Skeletal muscle tissue (tissue), 4 donors: ENCODE data around the gene SERF1B. TPM values are rescaled to one million over a fixed set of nuclear protein-coding genes. Genes with fewer than 3 reads are reported as not detected.
"Not testable (repeated sequence)": the region's sequence is repeated elsewhere in the genome, so short reads cannot be mapped to it uniquely, and the experiment has no call there.

Source experiments
- H3K27ac ChIP-seq: one replicate; pipeline ENCODE4 v1.7.0; 2013; ENCODE audit warnings: mild to moderate bottlenecking, low read depth, low read length, inconsistent platforms
- H3K27me3 ChIP-seq, 3 donors: one replicate each; pipeline ENCODE4 v1.7.0; 2013; ENCODE audit warnings: low read length in 3 of 3; ENCODE audit not compliant: control insufficient read depth in 3 of 3, insufficient read depth in 3 of 3
- H3K36me3 ChIP-seq, 3 donors: one replicate each; pipeline ENCODE4 v1.7.0; 2013; ENCODE audit warnings: low read length in 3 of 3; ENCODE audit not compliant: control insufficient read depth in 3 of 3, insufficient read depth in 3 of 3
- H3K4me1 ChIP-seq, 3 donors: one replicate each; pipeline ENCODE4 v1.7.0; 2013; ENCODE audit warnings: low read length in 3 of 3, mild to moderate bottlenecking in 3 of 3; ENCODE audit not compliant: control insufficient read depth in 3 of 3, insufficient read depth in 3 of 3
- H3K4me3 ChIP-seq, 3 donors: one replicate each; pipeline ENCODE4 v1.7.0; 2013; ENCODE audit warnings: low read length in 3 of 3
- H3K9ac ChIP-seq, 3 donors: one replicate each; pipeline ENCODE4 v1.7.0; 2013; ENCODE audit warnings: low read length in 3 of 3, mild to moderate bottlenecking in 3 of 3, moderate library complexity in 2 of 3, low read depth in 1 of 3
- H3K9me3 ChIP-seq, 3 donors: one replicate each; pipeline ENCODE4 v1.7.0; 2013; ENCODE audit warnings: low read length in 3 of 3; ENCODE audit not compliant: control insufficient read depth in 3 of 3
- total RNA-seq: library from RNA; depleted of rRNA; stranded (reverse); fragments of >200 nt; gene quantifications from one replicate; pipeline ENCODE4 v1.2.3, GENCODE V29; 2014
- donor health status: Osteomylitis.

The SERF1B gene
- 16.2 TPM for total RNA-seq

DNA sequence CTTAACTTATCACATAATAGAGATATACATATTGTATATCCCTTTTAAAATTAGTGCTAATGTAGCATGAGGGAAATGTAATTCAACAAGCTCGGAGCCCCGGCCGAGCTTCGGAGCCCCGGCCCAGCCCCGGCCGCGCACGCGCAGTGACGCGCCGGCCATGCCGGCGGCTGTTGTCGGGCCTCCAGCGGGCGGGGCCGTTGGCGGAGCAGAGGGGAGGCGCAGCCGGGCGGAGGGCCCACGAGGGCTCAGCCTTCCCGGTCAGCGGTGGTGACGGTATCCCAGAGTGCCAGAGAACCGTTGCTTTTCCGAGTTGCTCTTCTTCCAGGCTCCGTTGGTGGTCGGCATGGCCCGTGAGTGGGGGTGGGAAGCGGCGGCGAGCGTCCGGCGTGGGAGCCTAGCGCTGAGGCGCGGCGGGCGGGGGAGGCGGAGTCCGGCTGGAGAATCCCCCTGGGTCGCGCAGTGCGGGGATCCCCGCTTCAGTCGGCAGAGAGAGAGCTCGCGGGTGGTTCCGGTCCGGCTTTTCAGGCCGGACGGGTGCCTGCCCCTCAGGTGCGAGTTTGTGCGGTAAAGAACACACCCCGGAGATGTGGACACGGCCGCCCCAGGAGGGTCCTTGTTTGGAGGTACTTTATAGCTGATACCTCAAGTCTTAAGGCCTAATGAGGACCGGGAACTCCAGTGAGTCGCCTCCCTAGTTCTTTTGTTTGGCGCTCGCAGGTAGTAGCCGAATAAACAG lies at the start of gene SERF1B:
Gene SERF1B (plus strand): TSS at position 146 of the 739 bp plus-strand sequence. CDS start 201 bp downstream, at position 347.
- H3K36me3 ChIP-seq, H3K27ac ChIP-seq, H3K9ac ChIP-seq, H3K9me3 ChIP-seq, H3K4me3 ChIP-seq, H3K27me3 ChIP-seq, H3K4me1 ChIP-seq: not testable (repeated sequence)

DNA sequence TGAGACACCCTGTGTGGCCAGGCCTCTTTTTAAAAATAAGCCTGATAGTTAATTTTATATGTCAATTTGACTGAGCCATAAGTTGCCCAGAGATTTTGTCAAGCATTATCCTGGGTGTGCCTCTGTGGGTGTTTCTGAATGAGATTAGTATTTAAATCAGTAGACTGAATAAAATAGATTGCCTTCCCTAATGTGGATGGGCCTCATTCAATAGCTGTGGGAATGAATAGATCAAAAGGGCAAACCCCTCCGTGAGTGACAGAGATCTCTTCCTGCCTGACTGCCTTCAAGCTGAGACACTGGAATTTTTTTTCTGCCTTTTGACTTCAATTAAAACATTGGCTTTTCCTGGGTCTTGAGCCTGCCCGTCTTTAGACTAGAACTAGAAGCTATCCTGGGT lies 33.3 kb upstream of the SERF1B start:
- not testable (repeated sequence) for H3K4me1 ChIP-seq, H3K36me3 ChIP-seq, H3K27me3 ChIP-seq, H3K4me3 ChIP-seq, H3K27ac ChIP-seq, H3K9me3 ChIP-seq, H3K9ac ChIP-seq

DNA sequence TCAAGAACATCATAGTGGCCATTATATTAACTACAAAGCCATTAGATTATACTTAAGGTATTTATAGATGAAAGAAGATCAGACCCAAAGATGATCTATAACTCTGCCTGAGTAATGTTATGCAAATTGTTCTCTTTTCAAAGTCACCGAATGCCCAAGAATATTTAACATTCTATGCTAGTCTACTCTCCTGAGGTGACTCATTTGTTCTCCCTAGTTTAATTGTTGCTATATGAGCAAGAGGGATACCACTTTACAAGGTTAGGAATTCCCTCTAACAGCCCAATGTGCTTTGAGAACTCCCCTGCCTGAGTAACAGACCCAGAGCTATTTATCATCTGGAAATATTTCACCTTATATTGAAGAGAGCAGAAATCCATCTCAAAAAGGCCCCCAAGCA lies 29.5 kb upstream of the SERF1B start:
- not testable (repeated sequence) for H3K4me1 ChIP-seq, H3K9me3 ChIP-seq, H3K27ac ChIP-seq, H3K9ac ChIP-seq, H3K27me3 ChIP-seq, H3K36me3 ChIP-seq, H3K4me3 ChIP-seq

DNA sequence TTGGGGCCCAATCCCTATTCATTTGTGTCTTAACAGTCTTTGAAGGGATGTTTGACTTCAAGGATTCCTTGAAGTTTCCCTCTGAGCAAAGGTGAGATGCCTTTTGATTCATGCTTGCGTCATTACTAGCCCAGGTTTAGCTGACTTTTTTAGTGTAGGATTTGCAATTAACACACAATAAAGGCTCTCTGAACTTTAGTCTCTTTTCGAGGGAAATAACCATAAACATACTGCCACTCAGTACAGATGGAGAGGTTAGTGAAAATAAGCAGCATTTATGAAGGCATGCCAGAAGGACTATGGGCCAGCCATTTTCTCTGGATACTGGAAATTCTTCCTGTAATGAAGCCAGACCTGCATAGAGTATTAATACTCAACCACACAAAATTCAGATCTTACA lies 4.4 kb upstream of the SERF1B start:
- H3K4me3 ChIP-seq, H3K27ac ChIP-seq, H3K36me3 ChIP-seq, H3K4me1 ChIP-seq, H3K9ac ChIP-seq, H3K9me3 ChIP-seq, H3K27me3 ChIP-seq: not testable (repeated sequence)

DNA sequence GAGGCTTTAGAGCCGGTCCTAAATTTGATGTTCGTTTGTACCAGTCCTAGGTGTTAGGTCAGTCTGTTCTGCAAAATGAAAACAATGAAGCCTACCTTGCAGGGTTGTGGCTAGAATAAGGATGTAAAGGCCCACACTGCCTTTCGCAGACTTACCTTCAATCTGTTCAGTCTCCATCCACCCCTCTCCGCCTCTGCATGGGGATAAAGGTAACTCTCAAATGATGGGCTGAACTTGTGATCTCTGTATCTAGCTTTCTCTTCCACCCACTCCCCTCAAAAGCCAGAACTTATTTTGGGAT lies 744 bp downstream of the SERF1B start:
- H3K4me1 ChIP-seq, H3K27me3 ChIP-seq, H3K9ac ChIP-seq, H3K4me3 ChIP-seq, H3K27ac ChIP-seq, H3K36me3 ChIP-seq, H3K9me3 ChIP-seq: not testable (repeated sequence)

DNA sequence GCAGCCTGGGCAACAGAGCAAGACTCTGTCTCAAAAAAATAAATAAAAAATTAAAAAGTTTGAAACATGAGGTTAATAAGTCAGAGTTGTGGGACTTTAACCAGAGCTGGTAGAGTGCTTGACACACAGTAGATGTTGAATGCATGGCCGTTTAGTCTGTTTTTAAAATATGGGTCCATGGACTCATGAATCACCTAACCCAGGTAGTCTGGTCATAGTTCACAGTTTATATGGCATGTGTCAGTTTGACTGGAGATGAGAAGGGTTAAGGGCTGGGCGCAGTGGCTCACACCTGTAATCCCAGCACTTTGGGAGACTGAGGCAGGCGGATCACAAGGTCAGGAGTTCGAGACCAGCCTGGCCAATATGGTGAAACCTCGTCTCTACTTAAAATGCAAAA lies 6.2 kb downstream of the SERF1B start:
- H3K9me3 ChIP-seq, H3K27me3 ChIP-seq, H3K4me3 ChIP-seq, H3K4me1 ChIP-seq, H3K27ac ChIP-seq, H3K36me3 ChIP-seq, H3K9ac ChIP-seq: not testable (repeated sequence)

DNA sequence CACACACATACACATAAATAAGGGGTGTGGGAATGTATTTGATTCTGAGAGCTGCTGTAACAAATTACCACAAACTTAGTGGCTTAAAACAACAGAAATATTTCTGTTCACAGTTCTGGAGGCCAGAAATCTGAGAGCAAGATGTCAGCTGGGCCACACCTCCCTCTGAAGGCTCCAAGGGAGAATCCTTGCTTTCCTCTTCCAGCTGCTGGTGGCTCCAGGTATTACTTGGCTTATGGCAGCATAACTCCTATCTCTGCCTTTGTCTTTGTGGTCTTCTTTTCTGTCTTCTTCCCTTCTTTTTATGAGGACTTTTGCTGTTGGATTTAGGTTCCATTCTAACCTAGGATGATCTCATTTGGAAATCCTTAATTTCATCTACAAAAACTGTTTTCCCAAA lies 16.4 kb downstream of the SERF1B start:
- not testable (repeated sequence) for H3K36me3 ChIP-seq, H3K4me3 ChIP-seq, H3K4me1 ChIP-seq, H3K27me3 ChIP-seq, H3K9me3 ChIP-seq, H3K9ac ChIP-seq, H3K27ac ChIP-seq

DNA sequence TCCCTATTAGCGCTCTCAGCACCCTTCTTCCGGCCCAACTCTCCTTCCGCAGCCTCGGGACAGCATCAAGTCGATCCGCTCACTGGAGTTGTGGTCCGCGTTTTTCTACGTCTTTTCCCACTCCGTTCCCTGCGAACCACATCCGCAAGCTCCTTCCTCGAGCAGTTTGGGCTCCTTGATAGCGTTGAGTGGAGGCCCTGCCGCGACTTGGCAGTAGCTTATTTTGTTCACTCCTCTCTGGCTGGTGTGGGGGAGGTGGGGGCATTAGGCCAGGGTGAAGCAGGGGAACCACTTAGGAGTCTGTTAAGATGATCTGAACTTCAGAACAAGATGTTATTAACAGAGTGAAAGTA lies 24.7 kb downstream of the SERF1B start:
- H3K9ac ChIP-seq, H3K4me1 ChIP-seq, H3K27ac ChIP-seq, H3K4me3 ChIP-seq, H3K27me3 ChIP-seq, H3K36me3 ChIP-seq, H3K9me3 ChIP-seq: not testable (repeated sequence)

DNA sequence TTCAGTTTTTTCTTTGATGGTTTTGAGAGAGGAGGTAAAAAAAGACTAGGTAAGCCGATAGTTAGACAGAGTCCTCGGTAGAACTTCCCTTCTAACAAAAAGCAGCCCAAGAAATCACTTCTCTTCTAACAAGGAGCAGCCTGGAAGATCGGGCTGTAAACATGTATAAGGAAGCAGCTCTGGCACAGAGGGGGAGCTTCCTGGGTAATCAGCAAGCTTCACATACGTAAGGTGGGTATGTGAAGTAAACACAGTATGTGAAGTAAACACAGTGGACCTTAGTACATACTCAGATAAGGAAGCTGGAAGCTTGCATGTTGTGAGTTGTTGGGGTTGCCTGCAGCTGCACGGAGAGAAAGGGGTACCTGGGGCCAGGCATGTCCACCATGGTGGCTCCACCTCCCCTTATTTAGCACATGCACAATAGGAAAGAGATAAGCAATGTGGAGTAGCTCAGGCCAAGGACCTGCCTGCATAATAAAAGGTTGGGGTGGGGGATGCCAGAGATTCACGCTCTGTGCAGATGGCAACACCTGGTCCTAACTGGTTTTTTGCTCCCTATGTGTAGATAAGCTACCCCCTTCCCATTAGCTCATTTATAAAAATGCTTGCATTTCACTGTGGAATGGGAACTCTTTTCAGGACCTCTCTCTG lies 31.4 kb downstream of the SERF1B start:
- not testable (repeated sequence) for H3K36me3 ChIP-seq, H3K9me3 ChIP-seq, H3K4me3 ChIP-seq, H3K4me1 ChIP-seq, H3K27me3 ChIP-seq, H3K27ac ChIP-seq, H3K9ac ChIP-seq

DNA sequence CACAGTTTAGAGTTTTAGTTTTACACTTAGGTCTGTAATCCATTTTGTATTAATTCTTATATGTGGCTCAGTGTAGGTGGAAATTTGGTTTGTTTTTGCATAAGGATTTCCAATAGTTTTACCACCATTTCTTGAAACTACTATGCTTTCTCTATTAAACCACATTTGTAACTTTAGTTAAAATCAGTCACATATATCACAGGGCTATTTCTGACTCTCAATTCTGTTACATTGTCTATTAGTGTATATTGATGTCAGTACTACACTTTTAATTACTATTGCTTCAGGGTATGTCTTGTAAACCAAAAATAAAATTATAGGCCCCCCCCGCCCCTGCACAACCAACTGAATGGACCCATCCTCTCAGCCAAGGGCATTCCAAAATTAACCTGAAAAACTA lies 32.1 kb downstream of the SERF1B start:
- not testable (repeated sequence) for H3K4me1 ChIP-seq, H3K9me3 ChIP-seq, H3K36me3 ChIP-seq, H3K4me3 ChIP-seq, H3K9ac ChIP-seq, H3K27ac ChIP-seq, H3K27me3 ChIP-seq

DNA sequence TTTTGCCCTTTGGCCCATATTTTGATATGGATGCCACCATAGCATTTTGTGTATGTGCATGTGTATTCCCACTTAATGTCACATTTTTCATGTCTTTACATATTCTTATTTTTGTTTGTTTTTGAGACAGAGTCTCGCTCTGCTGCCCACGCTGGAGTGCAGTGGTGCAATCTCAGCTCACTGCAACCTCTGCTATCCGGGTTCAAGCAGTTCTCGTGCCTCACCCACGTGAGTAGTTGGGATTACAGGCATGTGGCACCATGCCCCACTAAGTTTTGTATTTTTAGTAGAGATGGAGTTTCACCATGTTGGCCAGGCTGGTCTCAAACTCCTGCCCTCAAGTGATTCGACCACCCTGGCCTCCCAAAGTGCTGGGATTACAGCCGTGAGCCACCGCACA lies 52.6 kb downstream of the SERF1B start:
- H3K27ac ChIP-seq, H3K9me3 ChIP-seq, H3K4me1 ChIP-seq, H3K36me3 ChIP-seq, H3K27me3 ChIP-seq, H3K9ac ChIP-seq, H3K4me3 ChIP-seq: not testable (repeated sequence)
